ENCODE data around the gene KIFAP3.

The KIFAP3 gene

GRCh38 chr1:169989246-169989645, 85.2 kb downstream of the KIFAP3 start:
- intact Hi-C loops (cut with DNase I; ENCODE audit: low total_unique reads): no loop called here
- DNase-seq: no peak
- peaks cover 0 to 6% (median 2%) of the 10 kb centered on the region in 4 donors for H3K4me1 ChIP-seq
- no peak overlapping the region for H3K4me3 ChIP-seq
- TF ChIP-seq CTCF (IDR thresholded peaks at IDR 0.05): no peak
- H3K27ac ChIP-seq: no peak overlapping the region
- H3K27me3 ChIP-seq: no peaks in the 10 kb centered on the region
- H3K36me3 ChIP-seq: peaks cover 0 to 6% (median under 1%) of the 10 kb centered on the region in 3 donors
- no peaks in the 10 kb centered on the region for H3K9me3 ChIP-seq

GRCh38 chr1:169985757-169986156, 88.7 kb downstream of the KIFAP3 start:
- intact Hi-C loops (cut with DNase I; ENCODE audit: low total_unique reads): no loop called here
- H3K9me3 ChIP-seq: no peaks in the 10 kb centered on the region
- peaks cover 17 to 29% (median 21%) of the 10 kb centered on the region in 3 donors for H3K36me3 ChIP-seq
- no peak overlapping the region for H3K4me3 ChIP-seq
- DNase-seq: no peak
- no peak for TF ChIP-seq CTCF (IDR thresholded peaks at IDR 0.05)
- H3K27me3 ChIP-seq: no peaks in the 10 kb centered on the region
- H3K27ac ChIP-seq: no peak overlapping the region
- H3K4me1 ChIP-seq: peaks cover 0 to 6% (median 2%) of the 10 kb centered on the region in 4 donors

- no peaks in the 10 kb centered on the region for H3K27me3 ChIP-seq
- H3K9me3 ChIP-seq: no peaks in the 10 kb centered on the region
- H3K4me1 ChIP-seq: no peaks in the 10 kb centered on the region
- peaks cover 19 to 25% (median 23%) of the 10 kb centered on the region in 3 donors for H3K36me3 ChIP-seq
- TF ChIP-seq CTCF (IDR thresholded peaks at IDR 0.05): no peak
- DNase-seq: no peak
- intact Hi-C loops (cut with DNase I; ENCODE audit: low total_unique reads): no loop called here
- no peak overlapping the region for H3K4me3 ChIP-seq
- no peak overlapping the region for H3K27ac ChIP-seq
Observed at GRCh38 chr1:169974067-169974466, 100.4 kb downstream of the KIFAP3 start.

- H3K4me1 ChIP-seq: no peaks in the 10 kb centered on the region
- TF ChIP-seq CTCF (IDR thresholded peaks at IDR 0.05): no peak
- H3K36me3 ChIP-seq: peaks cover 7 to 11% (median 8%) of the 10 kb centered on the region in 3 donors
- no peak overlapping the region for H3K4me3 ChIP-seq
- intact Hi-C loops (cut with DNase I; ENCODE audit: low total_unique reads): no loop called here
- no peaks in the 10 kb centered on the region for H3K9me3 ChIP-seq
- no peak overlapping the region for H3K27ac ChIP-seq
- H3K27me3 ChIP-seq: no peaks in the 10 kb centered on the region
- DNase-seq: no peak
Observed at GRCh38 chr1:169970114-169970513, 104.4 kb downstream of the KIFAP3 start.

- intact Hi-C loops (cut with DNase I; ENCODE audit: low total_unique reads): no loop called here
Observed at GRCh38 chr1:169968174-169968573, 106.3 kb downstream of the KIFAP3 start.

More at GRCh38 chr1:169968174-169968573, 106.3 kb downstream of the KIFAP3 start:
- Histone ChIP-seq H3K4me1 (no peaks in the 10 kb centered on the region), H3K4me3 (no peak overlapping the region), H3K27ac (no peak overlapping the region), H3K36me3 (peaks cover 7 to 15% (median 8%) of the 10 kb centered on the region in 3 donors), H3K9me3 (no peaks in the 10 kb centered on the region), H3K27me3 (no peaks in the 10 kb centered on the region)
- no peak for TF ChIP-seq CTCF (IDR thresholded peaks at IDR 0.05)
- no peak for DNase-seq

Measured in tibial artery (tissue), 4 donors.